ENCODE results near the gene ACAA2. TPM values are rescaled to one million over a fixed set of nuclear protein-coding genes. Genes with fewer than 3 reads are reported as not detected.
"Not testable (repeated sequence)": the region's sequence is repeated elsewhere in the genome, so short reads cannot be mapped to it uniquely, and the experiment has no call there.

ACAA2 gene
- total RNA-seq, 2 donors from 2014 or later: 32.1 to 42.7 TPM

DNA sequence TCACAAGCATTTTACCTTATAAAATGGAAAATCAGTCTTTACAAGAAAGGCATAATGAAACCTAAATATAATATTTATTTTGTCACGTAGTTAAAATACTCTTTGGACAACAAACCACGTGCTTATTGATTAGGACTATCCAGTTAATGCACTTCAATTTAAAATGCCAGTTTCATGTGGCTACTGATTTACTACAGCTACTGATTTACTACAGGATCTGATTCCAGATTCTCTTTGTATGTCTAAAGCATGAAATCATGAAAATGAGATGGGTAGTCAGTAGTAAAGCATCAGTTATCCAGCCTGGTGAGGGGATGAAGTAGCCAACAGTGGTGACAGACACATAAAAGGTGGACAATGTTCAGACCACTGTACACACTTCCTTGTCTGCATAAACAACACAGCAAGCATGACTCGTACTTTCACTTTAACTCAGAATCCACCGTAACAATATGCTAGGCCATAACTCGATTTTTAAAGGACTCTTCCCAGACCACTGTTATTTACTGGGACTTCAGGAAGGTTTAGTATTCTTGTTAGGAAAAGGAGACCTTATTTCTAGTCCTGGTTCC, 24.9 kb downstream of the ACAA2 start:
- no peak for DNase-seq (ENCODE audit: low spot score)
- intact Hi-C loops (cut with DNase I): no loop called here

DNA sequence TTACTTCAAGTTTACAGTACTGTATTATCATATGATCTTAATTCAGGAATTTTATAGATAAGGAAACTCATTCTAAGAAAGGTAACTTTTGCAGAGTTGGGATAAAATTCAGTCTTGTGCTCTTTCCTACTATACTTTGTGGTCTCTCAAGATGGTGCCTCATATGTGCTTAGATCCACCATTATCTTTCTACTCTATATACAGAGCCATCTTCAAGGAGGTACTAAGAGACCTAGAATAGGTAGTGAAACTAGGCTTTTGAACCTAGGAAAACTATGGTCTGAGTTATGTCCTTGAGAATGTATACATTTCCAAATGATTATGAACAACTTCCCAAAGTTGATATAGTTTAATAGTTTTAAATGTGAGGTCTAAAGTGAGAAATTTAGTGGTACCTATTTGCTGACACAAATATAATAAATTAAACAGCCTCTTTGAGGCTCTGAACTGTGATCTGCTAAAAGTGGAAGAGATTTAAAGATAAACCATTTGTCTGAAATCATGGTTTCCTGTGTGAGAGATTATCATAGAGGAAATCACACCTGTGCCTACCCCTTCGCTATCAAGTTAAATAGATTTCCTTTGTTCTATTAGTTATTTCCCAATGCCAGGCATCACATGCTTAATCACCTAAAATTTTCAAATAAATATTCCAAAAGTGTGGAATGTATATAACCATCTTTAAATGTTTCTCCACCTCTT, 27.2 kb downstream of the ACAA2 start:
- intact Hi-C loops (cut with DNase I): no loop called here
- DNase-seq (ENCODE audit: low spot score): no peak

DNA sequence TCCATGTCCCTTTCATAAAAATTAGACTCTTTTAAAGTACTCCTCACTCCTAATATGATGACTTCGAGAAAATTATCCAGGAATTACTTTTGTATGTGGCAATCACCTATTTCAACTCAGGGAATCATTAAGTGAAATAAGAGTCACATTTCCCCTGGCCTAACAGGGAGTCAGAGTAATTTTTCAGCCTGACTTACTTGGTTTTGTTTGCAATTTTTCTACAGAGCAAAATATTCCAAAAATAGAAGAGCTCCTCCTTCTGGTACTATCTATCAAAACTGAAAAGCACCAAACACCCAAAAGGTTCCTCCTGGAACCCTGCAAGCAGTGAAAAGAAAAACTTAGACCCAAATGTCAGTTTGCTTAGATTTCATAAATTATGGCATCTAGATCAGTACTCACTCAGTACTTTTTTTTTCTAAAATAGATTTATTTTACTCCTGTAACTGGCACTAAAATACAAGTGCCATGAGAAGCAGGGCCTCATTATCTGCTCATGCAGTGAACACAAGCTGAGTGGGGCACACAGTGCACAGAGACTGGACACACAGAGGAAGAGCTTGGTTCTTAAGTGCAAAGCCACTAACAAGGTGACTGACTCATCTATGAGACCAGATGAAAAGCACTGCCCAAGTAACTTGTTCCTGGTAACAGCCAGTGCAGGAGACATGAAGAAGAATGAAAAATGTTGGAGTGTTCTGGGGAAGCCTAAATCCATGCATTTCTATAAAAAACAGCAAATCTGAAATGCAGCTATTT, 28.7 kb downstream of the ACAA2 start:
- intact Hi-C loops (cut with DNase I): loop anchor here in 1 of 2 donors (5.0 kb wide), 1 partner anchor 217 kb away; no protein-coding TSS in a partner anchor
- DNase-seq (ENCODE audit: low spot score): no peak

GRCh38 chr18:49783631-49784030, 29.7 kb downstream of the ACAA2 start:
- intact Hi-C loops (cut with DNase I): loop anchor here in 1 of 2 donors (5.0 kb wide), 1 partner anchor 216 kb away; no protein-coding TSS in a partner anchor
- DNase-seq (ENCODE audit: low spot score): not testable (repeated sequence)

- DNase-seq (ENCODE audit: low spot score): no peak
- intact Hi-C loops (cut with DNase I): loop anchor here in 1 of 2 donors (5.0 kb wide), 1 partner anchor 73 kb away; no protein-coding TSS in a partner anchor
Observed at GRCh38 chr18:49778826-49779465, 34.4 kb downstream of the ACAA2 start.

DNA sequence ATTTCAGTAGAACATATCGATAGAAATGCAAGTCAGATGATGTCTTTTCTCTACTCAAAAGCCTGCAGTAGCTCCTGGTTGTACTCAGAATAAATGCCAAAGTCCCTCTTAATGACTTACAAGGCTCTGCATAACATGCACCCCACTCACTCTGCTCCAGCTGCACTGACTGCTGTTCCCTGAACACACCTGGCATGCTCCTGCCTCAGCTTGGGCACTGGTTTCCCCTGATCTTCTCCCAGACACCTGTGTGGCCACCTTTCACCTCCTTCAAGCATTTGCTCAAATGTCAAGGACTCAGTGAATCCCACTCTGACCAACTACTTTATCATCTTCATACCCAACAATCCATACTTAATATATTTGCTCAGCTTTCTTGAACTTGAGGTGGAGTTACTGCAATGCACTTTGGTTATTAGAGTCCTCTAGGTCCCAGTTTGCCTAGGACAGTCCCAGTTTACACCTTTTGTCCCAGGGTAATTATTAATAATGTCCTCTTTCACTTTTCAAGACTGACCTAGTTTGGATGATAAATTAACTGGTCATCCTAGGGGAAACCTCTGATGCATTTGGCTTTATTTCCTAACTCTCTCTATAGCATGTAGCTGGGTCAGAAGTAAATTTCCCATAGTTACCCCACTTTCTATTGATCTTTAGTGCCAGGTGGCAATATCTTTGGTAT, 44.1 kb downstream of the ACAA2 start:
- intact Hi-C loops (cut with DNase I): loop anchor here in 1 of 2 donors (10.0 kb wide), 1 partner anchor 204 kb away; the partner anchor contains the start of gene LIPG
- DNase-seq (ENCODE audit: low spot score): no peak

DNA sequence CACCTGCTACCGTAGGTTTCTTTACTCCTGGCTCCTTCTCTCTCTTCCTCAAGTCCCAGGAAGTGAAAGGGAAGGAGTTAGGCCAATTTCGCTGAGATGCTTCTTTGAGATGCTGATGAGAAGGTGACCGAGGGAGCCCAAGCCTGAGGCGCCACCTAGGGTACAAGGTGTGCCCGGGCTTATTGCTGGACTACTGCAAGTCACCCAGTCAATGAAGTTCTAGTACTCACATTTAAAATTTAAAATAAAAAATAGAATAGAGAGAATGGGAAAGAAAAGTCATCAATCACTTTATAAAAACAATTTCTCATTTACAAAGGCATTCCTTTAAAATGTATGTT, 45.3 kb downstream of the ACAA2 start:
- intact Hi-C loops (cut with DNase I): loop anchor here in 1 of 2 donors (10.0 kb wide), 1 partner anchor 203 kb away; the partner anchor contains the start of gene LIPG
- peak; percentile 44 for DNase-seq (ENCODE audit: low spot score)

GRCh38 chr18:49767111-49768050, 46.0 kb downstream of the ACAA2 start:
- intact Hi-C loops (cut with DNase I): loop anchor here in 1 of 2 donors (10.0 kb wide), 1 partner anchor 203 kb away; the partner anchor contains the start of gene LIPG
- DNase-seq (ENCODE audit: low spot score): peak; percentile 47

- peak; percentile 53 for DNase-seq (ENCODE audit: low spot score)
- intact Hi-C loops (cut with DNase I): loop anchor here in 1 of 2 donors (10.0 kb wide), 1 partner anchor 202 kb away; the partner anchor contains the start of gene LIPG
Observed at GRCh38 chr18:49766646-49767045, 46.7 kb downstream of the ACAA2 start.

GRCh38 chr18:49764032-49764431, 49.3 kb downstream of the ACAA2 start:
- intact Hi-C loops (cut with DNase I): loop anchor here in 1 of 2 donors (10.0 kb wide), 1 partner anchor 199 kb away; the partner anchor contains the start of gene LIPG
- DNase-seq (ENCODE audit: low spot score): no peak

DNA sequence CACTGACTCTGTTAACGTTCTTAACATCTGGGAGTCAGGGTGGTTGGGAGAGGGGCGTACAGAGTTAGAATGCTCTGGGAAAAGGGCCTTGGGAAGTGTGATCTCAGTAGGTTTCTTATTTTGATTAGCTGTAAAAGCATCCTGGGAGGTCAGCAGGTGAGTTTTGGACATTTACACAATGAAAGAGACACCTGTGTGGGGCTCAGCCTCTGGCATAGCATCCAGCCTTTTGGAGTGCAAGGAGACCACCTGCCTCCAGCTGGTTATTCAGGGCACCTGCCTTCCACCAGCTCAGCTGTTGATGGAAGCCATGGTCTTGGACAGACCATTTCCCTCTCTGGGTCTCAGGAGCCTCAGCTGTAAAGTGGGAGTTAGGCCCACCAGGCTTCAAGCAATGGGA, 49.7 kb downstream of the ACAA2 start:
- intact Hi-C loops (cut with DNase I): loop anchor here in 1 of 2 donors (10.0 kb wide), 1 partner anchor 199 kb away; the partner anchor contains the start of gene LIPG
- DNase-seq (ENCODE audit: low spot score): no peak

- intact Hi-C loops (cut with DNase I): loop anchor here in 1 of 2 donors (10.0 kb wide), 1 partner anchor 198 kb away; the partner anchor contains the start of gene LIPG
Observed at GRCh38 chr18:49762191-49763077, 50.9 kb downstream of the ACAA2 start.

DNA sequence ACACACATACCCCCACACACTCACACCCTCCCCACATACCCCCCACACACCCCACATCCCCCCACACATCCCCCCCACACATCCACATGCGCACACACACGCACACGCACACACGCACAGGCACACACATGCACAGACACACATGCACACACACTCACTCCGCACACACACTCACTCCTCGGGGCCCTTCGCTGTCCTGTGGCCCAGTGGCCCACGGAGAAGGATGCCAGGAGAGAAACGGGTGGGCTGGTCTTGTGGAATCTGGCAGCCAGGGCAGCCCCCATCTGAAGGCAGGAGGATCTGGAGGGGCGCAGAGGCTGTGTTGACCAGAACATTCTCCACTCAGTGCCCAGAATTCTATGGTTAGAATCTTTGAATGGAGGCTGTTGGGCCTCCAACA, 51.6 kb downstream of the ACAA2 start:
- intact Hi-C loops (cut with DNase I): loop anchor here in 1 of 2 donors (10.0 kb wide), 1 partner anchor 197 kb away; the partner anchor contains the start of gene LIPG
- DNase-seq (ENCODE audit: low spot score): no peak

More at GRCh38 chr18:49762191-49763077, 50.9 kb downstream of the ACAA2 start:
- DNase-seq (ENCODE audit: low spot score): peak; percentile 69

- peak; percentile 64 for DNase-seq (ENCODE audit: low spot score)
- intact Hi-C loops (cut with DNase I): no loop called here
Observed at GRCh38 chr18:49758263-49758610, 55.1 kb downstream of the ACAA2 start.

GRCh38 chr18:49757513-49758262, 55.6 kb downstream of the ACAA2 start:
- peak; percentile 58 for DNase-seq (ENCODE audit: low spot score)
- intact Hi-C loops (cut with DNase I): no loop called here
